HepG2 (cell line): ENCODE data around the gene SDK2.

Experiments
- CTCF ChIP-seq: sonication (generic); formaldehyde crosslinking; IDR thresholded peaks from 2 replicates; pipeline ENCODE4 v1.5.0; 2020; ENCODE audit warnings: mild to moderate bottlenecking, missing genetic modification reagents, moderate library complexity
- ZNF264 ChIP-seq: sonication (generic); formaldehyde crosslinking; IDR thresholded peaks from 2 replicates; pipeline ENCODE4 v1.4.0; 2020; ENCODE audit warnings: missing genetic modification reagents
- ZNF274 ChIP-seq: sonication (generic); formaldehyde crosslinking; IDR thresholded peaks from 2 replicates; pipeline ENCODE4 v1.5.1; 2020; ENCODE audit warnings: mild to moderate bottlenecking, missing genetic modification reagents

- TF ChIP-seq ZNF274 (no peak), ZNF264 (CRISPR knock-in tag) (no peak), CTCF (CRISPR knock-in tag) (no peak)
These were observed 319.3 kb downstream of the SDK2 start for GRCh38 chr17:73324711-73325526.
